ENCODE results near the gene NDFIP1. TPM values are rescaled to one million over a fixed set of nuclear protein-coding genes. Genes with fewer than 3 reads are reported as not detected.

NDFIP1 gene
- total RNA-seq, 4 donors from 2014 or later, result 37.1 to 63.5 (median 42.5) TPM

DNA sequence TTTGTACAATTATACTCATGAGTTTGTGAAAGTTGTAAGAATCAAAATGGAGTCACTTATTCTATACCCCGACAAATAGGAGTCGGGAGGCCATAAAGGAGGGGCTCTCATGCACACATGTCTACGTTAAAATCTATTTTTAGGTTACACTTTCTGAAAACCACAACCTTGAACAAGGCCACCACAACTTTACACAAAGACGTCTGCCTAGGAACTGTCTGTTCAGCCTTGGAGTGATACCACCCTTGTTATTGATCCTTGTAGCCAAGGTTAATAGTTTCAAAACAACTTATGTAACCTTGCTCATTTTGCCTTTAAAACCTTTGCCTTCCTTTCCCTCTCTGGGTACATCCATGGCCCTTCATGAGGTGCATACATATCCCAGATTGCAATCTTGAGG, 4.1 kb upstream of the NDFIP1 start:
- peaks cover 5% of the 10 kb centered on the region in 2 donors for H3K4me1 ChIP-seq
- no peak for DNase-seq
- no peak overlapping the region for H3K27ac ChIP-seq
- H3K9me3 ChIP-seq, result no peaks in the 10 kb centered on the region
- intact Hi-C loops (cut with DNase I; ENCODE audit: low total_unique reads) (no loop called here), in situ Hi-C loops (cut with MboI; ENCODE audit: low sequenced_read_pairs in 4 of 4) (no loop called here)
- no peak for ATAC-seq
- no peaks in the 10 kb centered on the region for H3K27me3 ChIP-seq
- H3K36me3 ChIP-seq, result no peaks in the 10 kb centered on the region
- no peak overlapping the region for H3K4me3 ChIP-seq
- TF ChIP-seq, protein P1, sequence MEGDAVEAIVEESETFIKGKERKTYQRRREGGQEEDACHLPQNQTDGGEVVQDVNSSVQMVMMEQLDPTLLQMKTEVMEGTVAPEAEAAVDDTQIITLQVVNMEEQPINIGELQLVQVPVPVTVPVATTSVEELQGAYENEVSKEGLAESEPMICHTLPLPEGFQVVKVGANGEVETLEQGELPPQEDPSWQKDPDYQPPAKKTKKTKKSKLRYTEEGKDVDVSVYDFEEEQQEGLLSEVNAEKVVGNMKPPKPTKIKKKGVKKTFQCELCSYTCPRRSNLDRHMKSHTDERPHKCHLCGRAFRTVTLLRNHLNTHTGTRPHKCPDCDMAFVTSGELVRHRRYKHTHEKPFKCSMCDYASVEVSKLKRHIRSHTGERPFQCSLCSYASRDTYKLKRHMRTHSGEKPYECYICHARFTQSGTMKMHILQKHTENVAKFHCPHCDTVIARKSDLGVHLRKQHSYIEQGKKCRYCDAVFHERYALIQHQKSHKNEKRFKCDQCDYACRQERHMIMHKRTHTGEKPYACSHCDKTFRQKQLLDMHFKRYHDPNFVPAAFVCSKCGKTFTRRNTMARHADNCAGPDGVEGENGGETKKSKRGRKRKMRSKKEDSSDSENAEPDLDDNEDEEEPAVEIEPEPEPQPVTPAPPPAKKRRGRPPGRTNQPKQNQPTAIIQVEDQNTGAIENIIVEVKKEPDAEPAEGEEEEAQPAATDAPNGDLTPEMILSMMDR (IDR thresholded peaks at IDR 0.05 in 4 of 5, conservative IDR thresholded peaks at IDR 0.05 in 1 of 5), result no peak
- no peak for TF ChIP-seq POLR2A (IDR thresholded peaks at IDR 0.05)

DNA sequence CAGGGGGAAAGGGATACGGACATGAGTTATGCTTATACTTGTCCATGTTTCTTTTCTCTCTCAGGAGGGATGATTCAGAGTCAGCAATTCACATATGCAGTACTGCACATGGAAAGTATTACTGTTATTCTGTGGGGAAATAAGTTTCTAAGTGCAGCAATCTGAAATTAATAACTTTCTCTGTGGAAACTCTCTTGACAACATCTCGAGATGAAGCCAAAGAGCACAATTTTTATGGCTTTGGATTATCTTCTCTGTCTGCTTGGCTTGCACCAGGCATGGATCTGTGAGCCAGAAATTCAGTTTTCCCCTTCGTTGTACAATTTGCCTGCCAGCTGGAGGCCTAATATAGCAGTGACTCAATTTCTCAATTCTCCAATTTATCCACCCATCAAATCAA, 2.5 kb upstream of the NDFIP1 start:
- peak overlapping the region in 3 of 4 donors; percentile 35 to 47 (median 42) for H3K27ac ChIP-seq
- in situ Hi-C loops (cut with MboI; ENCODE audit: low sequenced_read_pairs in 4 of 4) (loop anchor here in 1 of 4 donors (5.0 kb wide), 1 partner anchor 89 kb away; no protein-coding TSS in a partner anchor), intact Hi-C loops (cut with DNase I; ENCODE audit: low total_unique reads) (loop anchor here (5.0 kb wide), 1 partner anchor 36 kb away; no protein-coding TSS in a partner anchor)
- ATAC-seq (peak; percentile 12 to 20), DNase-seq (peak in 1 of 2 donors; percentile 52)
- H3K36me3 ChIP-seq, result no peaks in the 10 kb centered on the region
- TF ChIP-seq, protein P1 (IDR thresholded peaks at IDR 0.05 in 4 of 5, conservative IDR thresholded peaks at IDR 0.05 in 1 of 5), result no peak
- no peak for TF ChIP-seq POLR2A (IDR thresholded peaks at IDR 0.05)
- no peaks in the 10 kb centered on the region for H3K27me3 ChIP-seq
- no peak overlapping the region for H3K4me3 ChIP-seq
- H3K9me3 ChIP-seq, result no peaks in the 10 kb centered on the region
- H3K4me1 ChIP-seq, result peaks cover 17 to 19% of the 10 kb centered on the region in 2 donors

DNA sequence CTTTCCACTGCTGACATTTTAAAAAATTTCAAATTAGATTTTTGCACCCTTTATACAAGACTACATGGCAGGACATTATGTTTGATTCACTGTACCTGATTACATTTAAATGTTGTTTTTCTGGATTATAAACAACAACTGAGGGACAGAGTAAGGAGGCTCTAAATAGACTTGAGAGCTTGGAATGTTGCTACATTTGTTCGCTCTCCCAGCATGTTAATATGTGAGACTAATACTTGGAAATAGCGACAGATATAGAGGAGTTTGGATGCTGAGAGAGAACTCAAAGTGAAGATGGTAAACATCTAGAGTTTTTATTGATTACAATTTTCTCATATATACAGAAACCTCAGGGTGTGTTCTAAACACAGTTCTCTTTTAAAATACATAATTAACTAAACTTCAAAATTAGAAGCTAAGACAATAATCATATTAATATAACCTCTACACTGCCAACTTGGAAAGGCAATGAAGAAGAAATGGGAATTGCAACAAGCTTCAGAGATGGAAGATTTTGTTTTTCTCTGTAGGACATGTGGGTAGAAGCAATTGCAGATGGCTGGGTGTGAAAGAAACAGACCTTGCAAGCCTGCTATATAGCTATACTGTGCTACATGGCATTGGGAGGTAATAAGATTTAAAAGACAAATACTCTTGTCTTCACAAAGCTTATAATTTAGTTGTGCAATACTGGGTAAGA, 1.4 kb upstream of the NDFIP1 start:
- H3K27ac ChIP-seq, result peak overlapping the region; percentile 11 to 98 (median 96)
- H3K4me1 ChIP-seq, result peaks cover 23 to 25% of the 10 kb centered on the region in 2 donors
- ATAC-seq, result no peak

DNA sequence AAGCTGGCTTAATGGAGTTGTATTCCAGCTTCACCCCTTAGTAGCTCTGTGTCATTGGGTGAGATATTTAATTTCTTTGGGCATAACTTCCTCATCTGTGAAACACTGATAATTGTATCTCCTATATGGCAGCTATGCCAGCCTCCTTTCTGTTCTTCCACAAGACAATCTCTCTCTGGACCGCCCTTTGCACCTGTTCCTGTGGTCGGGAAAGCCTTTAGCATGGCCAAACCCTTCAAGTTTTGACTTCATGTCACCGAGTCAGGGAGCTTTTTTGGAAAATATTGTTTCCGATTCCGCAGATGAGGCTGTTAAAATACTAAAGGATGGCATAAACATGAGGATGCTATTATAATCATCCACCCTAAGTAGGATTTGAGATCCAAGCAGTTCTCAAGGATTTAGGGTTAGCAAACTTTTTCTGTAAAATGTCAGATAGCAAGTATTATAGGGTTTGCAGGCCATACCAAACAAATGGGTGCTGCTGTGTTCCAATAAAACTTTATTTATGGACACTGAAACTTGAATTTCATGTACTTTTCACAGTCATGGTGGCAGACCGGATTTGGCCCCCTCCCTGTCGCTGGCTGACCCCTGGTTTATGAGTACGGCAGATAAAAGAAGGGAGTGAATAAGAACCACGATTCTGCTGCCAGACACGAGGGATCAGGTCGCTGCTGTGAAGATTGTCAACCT, 695 bp upstream of the NDFIP1 start:
- no peak for DNase-seq
- H3K27me3 ChIP-seq, result no peaks in the 10 kb centered on the region
- H3K4me3 ChIP-seq, result peak overlapping the region; percentile 64 to 86 (median 70)
- H3K27ac ChIP-seq, result peak overlapping the region; percentile 83 to 98 (median 96)
- intact Hi-C loops (cut with DNase I; ENCODE audit: low total_unique reads), result loop anchor here (2.0 to 5.0 kb wide), 2 partner anchors 34 to 93 kb away; no protein-coding TSS in a partner anchor
- peaks cover 25 to 27% of the 10 kb centered on the region in 2 donors for H3K4me1 ChIP-seq
- no peak for TF ChIP-seq POLR2A (IDR thresholded peaks at IDR 0.05)
- TF ChIP-seq, protein P1 (IDR thresholded peaks at IDR 0.05 in 4 of 5, conservative IDR thresholded peaks at IDR 0.05 in 1 of 5), result no peak
- no peaks in the 10 kb centered on the region for H3K9me3 ChIP-seq
- in situ Hi-C loops (cut with MboI; ENCODE audit: low sequenced_read_pairs in 4 of 4), result loop anchor here in 1 of 4 donors (5.0 kb wide), 1 partner anchor 91 kb away; no protein-coding TSS in a partner anchor
- H3K36me3 ChIP-seq, result no peaks in the 10 kb centered on the region
- no peak for ATAC-seq

More for the DNA sequence above, 1.4 kb upstream of the NDFIP1 start:
- TF ChIP-seq, protein P1 (IDR thresholded peaks at IDR 0.05 in 4 of 5, conservative IDR thresholded peaks at IDR 0.05 in 1 of 5), result no peak
- no peak for TF ChIP-seq POLR2A (IDR thresholded peaks at IDR 0.05)
- Histone ChIP-seq H3K27me3 (no peaks in the 10 kb centered on the region), H3K4me3 (no peak overlapping the region), H3K36me3 (no peaks in the 10 kb centered on the region), H3K9me3 (no peaks in the 10 kb centered on the region)
- intact Hi-C loops (cut with DNase I; ENCODE audit: low total_unique reads) (loop anchor here (5.0 kb wide), 1 partner anchor 35 kb away; no protein-coding TSS in a partner anchor), in situ Hi-C loops (cut with MboI; ENCODE audit: low sequenced_read_pairs in 4 of 4) (loop anchor here in 1 of 4 donors (5.0 kb wide), 1 partner anchor 90 kb away; no protein-coding TSS in a partner anchor)
- DNase-seq, result no peak
